ENCODE data around the gene RALGAPB.
"Not testable (repeated sequence)": the region's sequence is repeated elsewhere in the genome, so short reads cannot be mapped to it uniquely, and the experiment has no call there.

The RALGAPB gene

DNA sequence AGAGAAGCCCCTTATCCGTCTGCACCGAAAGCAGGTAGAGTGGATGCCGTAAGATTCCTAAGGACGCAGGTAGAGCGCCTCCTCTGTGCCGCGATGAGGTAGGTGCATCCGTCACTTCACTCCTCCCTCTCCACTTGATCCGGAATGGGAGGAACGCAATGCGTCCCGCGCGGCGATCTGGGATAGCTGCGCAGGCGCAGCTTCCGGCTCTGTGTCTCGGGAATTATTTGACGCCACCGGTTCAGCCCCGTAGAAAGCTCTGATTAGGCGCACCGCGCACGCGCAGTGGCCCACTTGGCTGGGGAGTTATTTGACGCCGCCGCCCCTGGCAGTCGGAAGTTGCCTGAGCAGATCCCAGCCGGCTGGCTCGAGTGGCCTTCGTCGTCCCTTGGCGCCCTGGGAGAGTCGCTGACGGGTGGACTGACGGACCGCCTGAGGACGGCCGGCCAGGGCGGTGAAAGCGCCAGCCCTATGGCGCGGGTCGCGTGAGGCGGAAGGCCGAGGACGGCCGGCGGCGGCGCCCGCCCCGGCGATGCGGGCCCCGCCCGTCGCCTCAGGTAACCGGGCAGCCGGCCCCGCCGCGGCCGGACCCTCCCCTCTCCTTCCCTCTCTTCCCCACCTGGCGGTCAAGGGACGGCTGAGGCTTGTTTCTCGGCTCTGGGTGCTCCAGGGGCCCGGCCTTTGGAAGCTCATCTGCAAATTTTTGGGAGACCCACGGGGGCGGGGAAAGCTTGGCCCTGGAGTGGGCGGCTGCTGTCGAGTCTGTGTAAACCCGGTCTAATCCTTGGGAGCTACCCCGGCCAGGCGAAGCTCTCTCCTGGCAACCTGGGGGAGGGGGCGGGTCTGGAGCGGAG, at the start of gene RALGAPB:
RALGAPB (plus strand) TSS at position 331 of the 854 bp plus-strand sequence. CDS start 15,590 bp downstream, outside the sequence.
- peak; percentile 91 for DNase-seq (ENCODE audit: low spot score)

DNA sequence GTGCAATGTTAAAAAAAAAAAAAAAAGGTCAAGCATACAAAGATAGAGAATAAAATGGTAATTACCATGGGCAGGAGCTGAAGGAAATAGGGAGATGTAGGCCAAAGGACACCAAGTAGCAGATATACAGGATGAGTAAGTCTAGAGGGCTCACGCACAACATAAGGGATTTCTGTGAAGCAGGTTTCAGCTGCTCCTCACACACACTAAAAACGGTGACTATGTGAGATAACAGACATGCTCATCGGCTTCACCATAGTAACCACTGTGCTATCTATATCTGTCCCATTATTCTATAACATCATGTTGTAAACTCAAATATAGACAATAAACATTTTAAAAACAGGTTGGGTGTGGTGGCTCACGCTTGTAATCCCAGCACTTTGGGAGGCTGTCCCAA, 49.1 kb upstream of the RALGAPB start:
- DNase-seq (ENCODE audit: low spot score) = no peak

DNA sequence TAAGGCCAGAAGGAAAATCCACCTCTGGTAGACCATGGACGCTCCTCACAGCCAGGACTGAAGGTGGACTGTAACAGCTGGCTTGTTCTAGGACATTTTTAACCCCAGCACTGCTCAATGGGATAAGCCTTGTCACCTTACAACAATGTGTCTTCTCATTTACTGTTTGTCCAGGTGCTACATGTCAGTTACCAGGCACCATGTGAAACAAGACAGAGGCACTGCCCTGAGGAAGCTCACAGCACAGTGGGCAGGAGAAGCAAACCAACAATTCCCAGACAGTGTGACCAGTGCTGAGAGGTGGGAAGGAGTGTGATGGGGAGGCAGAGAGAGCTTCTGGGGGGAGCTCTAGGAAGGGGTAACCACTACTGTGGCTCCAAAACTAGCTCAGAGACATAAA, 48.2 kb upstream of the RALGAPB start:
- DNase-seq (ENCODE audit: low spot score) = no peak

DNA sequence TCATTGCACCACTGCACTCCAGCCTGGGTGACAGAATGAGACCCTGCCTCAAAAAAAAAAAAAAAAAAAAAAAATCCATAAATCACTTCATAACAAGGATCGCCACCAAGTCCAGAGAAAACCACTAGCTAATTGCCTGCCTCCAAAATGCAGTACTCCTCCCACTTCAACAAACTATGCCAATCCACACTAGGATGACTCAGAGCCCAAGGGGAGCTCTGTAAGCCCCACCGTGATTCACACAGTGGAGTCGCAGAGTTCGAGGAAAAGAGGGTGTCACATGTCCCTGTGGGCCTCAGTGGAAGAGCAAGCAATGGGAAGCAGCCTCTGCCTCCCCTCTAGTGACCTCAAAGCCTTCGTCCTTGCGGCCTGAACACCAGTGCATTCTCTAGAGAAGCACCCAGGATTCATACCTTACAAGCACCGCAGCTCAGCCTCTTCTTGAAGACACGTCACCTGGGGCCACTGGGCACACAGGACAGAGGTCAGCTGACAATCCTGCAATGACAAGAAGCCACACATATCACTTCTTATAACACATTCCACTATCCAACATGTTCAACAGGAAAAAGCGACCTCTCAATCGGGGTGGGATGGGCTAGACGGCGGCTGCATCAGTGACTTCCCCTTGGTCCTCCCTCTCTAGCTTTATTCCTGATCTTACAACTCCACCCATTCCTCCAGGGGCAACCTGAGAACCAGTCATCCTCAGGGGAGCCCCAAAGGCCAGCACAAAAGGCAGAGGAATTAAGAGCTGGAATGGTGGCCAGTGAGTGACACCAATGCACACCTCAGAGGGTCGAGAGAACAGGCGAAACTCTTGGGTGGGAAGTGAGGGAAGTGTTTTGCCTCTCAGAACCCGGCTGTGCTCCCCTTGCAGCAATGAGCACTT, 46.4 kb upstream of the RALGAPB start:
- no peak for DNase-seq (ENCODE audit: low spot score)

DNA sequence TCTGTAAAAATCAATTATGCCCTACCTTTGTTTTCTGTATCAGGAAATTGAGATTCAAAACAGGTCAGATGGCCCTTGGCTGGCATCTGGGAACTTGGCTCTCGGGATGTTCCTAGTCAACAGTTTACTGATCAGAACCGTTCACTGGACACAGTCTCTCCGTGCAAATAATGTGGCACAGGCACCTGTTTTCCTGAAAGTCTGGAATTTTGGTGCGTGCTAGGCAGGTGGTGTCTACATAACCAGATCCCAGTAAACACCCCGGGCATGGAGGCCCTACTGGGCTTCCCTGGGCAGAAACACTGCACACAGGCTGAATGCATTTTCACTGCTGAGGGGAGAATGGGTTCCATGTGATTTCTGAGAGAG, 45.0 kb upstream of the RALGAPB start:
- no peak for DNase-seq (ENCODE audit: low spot score)

DNA sequence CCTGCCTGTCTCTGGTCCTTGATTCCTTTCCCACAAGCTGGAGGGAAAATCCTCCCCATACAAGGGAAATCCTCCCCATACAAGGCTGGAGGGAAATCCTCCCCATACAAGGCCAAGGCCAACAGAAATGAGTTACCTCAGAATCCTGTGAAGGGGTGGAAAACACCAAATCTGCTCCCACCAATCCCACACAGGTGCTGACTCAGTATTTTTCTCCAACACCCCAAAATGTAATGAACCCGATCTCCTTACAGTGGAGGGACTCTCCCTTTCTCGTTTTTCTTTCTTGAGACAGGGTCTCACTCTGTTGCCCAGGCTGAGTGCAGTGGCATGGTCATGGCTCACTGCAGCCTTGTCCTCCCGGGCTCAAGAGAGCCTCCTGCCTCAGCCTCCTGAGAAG, 43.8 kb upstream of the RALGAPB start:
- DNase-seq (ENCODE audit: low spot score) = no peak

DNA sequence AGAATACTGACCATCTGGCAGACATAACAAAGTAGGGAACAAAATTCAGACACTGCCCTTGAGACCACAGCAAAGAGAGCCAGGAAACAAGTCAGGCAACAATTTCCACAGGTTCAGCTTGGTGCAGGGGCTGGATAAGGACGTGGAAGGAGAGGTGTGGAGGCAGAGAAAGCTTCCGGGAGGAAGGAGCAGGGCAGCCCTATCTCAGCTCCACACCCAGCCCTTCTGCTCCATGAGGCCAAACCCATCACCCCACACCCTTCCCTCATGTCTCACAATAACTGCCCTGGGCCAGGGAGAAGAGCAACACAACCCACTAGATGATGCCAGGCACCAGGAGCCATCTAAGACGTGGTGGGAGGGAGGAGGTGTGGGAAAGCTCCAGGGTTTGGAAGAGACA, 43.3 kb upstream of the RALGAPB start:
- no peak for DNase-seq (ENCODE audit: low spot score)

DNA sequence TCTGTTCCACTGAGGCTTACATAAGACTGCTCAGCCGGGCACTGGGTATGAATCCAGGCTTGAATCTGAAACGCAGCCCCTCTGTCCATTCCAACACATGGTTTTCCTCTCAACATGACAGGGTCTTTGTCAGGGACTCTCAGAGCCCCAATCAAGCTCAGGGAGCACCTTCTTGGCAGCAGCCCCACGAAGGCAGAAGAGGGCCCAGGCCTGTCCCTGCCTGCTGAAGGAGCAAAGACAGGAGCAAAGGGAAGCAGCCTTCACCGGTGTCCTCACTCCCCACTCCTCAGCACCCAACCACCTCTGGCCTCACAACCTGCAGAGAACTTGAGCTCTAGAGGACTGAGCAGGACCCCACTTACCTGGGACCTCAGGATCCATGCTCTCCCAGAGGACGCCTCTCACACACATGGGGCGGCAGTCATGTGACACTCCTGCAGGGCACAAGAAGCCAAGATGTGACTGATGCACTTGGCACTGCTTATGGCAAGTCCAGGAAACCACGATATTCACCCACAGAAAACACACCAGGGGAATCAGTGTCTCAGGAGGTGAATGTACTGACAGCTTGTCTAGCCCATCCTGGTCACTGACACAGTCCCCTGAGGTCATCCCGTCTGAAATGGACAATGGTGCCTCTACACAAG, 41.8 kb upstream of the RALGAPB start:
- DNase-seq (ENCODE audit: low spot score) = no peak

DNA sequence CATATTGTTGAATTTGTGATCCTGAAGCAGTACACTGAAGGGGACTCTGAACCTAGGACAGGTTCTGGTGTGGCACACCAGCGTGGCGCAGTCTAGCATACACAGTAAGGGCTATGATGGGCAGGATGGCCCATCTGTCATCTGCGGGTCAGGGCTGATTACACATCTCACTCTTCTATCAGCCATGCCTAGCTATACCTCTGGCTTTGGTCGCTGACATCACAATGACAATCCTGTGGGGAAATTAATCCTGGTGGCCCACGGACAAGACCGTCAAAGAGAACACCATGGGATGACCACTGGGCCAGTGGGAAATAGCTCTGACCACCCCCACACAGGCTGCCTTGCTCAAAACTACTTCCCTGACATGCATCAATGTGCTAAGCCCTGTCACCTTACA, 40.4 kb upstream of the RALGAPB start:
- no peak for DNase-seq (ENCODE audit: low spot score)

DNA sequence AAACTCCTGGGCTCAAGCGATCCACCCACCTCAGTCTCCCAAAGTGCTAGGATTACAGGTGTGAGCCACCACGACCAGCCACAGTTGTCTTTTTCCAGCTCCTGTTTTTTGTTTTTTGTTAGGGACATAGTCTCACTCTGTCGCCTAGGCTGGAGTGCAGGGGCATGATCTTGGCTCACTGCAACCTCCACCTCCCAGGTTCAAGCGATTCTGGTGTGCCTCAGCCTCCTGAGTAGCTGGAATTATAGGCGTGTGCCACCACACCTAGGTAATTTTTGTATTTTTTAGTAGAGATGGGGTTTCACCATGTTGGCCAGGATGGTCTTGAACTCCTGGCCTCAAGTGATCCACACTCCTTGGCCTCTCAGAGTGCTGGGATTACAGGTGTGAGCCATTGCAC, 39.8 kb upstream of the RALGAPB start:
- DNase-seq (ENCODE audit: low spot score) = not testable (repeated sequence)

DNA sequence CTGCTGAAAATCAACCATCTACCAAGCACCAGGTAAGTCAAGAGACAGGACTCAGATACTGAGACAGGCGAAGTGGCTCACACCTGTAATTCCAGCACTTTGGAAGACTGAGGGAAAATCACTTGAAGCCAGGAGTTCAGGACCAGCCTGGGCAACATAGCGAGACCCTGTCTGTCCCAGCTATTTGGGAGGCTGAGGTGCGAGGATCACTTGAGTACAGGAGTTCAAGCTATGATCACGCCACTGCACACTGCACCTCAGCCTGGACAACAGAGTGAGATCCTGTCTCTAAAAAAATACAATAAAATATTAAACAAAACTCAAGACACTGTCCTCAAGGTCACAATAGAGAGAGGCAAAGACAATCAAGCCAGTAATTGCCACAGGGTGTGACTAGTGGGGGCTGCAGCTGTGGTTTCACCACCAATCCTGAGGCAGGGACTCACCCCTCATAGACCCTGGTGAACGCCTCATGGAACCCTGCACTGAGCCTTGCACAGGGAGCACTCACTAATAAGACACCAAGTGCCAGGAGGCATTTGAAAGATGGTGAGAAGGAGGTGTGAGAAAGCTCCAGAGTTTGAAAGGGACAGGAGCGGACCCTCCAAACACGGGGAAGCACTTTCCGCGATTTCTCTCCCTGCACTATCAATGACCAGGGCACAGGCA, 39.2 kb upstream of the RALGAPB start:
- DNase-seq (ENCODE audit: low spot score) = no peak

DNA sequence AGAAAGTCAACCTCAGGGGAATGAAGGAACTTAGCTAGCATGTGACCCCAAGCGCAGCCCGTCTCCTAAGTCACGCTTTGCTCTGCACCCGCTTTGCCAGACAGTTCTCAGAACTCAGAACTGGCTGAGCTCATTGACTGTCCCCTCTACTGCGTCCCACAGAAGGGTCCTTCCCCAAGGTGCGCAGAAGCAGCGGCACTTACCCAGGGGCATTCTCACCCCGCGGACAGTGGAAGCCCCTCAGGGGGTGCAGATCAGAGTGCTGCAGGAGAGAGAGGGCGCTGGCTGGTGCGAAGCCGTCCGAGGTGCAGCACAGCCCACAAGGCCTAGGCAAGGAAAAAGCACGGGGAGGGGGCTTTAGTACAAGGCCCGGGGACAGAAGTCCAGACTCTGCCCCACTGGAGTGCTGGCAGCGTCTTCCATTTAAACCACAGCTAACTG, 38.3 kb upstream of the RALGAPB start:
- no peak for DNase-seq (ENCODE audit: low spot score)

DNA sequence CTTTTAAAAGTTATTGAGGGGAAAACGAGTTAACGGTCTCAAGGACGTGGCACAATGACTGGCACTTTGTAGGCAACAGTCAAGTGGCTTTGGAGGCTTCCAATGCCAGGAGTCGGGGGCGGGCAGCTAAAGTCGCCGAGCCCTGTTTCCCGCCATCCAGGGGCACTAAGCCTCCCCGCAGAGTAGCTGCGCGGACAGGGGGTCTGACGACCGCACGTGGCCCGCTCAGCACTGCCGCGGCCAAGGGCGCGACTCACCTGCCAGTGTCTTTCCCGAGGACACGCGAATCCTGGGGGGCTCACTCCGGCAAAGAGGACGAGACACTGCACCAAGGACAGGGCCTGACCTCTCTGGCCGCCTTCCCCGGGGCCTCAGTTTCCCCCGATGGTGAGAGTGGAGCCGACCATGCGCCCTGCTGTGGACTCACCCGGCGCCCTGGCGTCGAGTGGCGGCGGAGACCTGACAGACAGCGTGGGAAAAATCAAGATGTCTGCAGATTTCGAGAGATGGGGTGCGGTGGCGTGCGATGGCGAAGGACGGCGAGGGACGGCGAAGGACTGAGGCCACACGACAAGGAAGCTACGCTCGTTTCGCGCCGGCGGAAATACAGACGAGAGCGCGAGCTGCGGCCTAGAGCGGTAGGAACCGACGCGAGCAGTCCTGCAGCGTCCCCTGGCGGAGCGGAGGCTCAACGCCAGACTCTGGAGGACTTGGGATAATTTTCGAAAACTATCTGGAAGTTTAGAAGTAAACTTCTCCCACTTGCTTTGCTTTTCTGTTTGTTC, 37.7 kb upstream of the RALGAPB start, which contains the start of gene SNHG17:
SNHG17 (minus strand) TSS at position 559 of the 785 bp plus-strand sequence.
- peak; percentile 56 for DNase-seq (ENCODE audit: low spot score)

DNA sequence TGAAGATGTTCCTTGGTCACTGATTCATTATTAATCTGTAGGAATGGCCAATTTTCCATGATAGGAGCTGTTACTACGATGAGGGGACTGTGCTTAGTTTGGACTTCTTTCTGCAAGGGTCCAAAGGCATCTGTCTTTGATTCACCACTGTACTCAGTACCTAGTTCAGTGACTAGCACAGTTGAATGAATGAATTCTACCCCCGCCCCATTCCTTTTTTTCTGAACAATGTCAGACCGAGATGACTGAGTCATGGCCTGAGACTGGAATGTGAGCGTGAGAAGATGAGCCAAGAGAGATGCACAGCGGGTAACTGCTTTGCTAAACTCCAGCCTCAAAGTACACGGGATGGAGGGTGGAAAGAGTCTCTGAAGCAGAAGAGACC, 37.1 kb upstream of the RALGAPB start:
- no peak for DNase-seq (ENCODE audit: low spot score)

DNA sequence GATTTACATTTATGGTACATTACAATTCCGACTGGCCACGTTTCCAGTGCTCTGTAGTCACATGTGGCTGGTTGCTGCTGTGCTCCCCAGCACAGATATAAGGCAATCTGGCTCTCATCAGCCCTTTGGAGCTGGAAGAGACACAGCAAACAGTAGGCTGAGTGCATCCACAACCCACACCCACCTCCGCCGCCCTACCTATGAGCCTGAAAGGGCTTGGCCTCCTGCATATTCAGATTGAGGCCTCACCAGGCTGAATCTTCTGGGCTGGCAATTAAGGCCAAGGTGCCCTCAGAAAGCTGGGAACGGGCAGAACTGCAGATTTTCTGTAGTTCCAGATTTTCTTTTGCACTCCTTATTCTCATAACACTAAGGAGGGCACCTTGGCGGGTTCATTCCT, 34.8 kb upstream of the RALGAPB start:
- DNase-seq (ENCODE audit: low spot score) = no peak

DNA sequence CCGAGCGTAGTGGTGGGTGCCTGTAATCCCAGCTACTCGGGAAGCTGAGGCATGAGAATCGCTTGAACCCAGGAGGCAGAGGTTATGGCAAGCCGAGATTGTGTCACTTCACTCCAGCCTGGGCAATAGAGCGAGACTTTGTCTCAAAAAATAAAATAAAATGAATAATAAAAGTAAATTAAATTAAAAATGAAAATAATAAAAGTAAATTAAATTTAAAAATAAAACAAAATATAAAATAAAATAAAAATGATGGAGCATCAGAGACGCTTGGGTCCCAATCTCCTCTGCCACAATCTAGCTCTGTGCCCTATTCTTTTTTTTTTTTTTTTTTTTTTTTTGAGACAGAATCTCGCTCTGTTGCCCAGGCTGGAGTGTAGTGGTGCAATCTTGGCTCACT, 31.5 kb upstream of the RALGAPB start:
- not testable (repeated sequence) for DNase-seq (ENCODE audit: low spot score)

DNA sequence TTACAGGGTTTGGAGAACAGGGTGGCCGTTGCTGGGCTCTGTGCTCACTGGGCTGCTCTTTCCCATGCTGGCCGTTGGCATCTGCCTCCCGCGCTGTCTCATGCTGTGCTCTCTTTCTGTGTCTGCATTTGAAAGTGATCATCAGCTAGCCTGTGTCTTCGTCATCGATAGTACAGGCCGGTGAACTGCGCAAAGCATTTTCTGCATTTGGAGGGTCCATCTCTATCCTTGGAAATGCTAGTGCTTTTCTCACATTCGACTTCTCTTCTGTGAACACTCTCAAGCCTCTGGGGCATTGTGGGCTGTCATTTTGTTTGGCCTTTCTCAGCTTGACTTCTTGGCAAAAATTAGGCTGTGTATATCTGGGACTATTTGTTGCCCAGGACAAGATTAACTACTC, 30.7 kb upstream of the RALGAPB start:
- DNase-seq (ENCODE audit: low spot score) = no peak

DNA sequence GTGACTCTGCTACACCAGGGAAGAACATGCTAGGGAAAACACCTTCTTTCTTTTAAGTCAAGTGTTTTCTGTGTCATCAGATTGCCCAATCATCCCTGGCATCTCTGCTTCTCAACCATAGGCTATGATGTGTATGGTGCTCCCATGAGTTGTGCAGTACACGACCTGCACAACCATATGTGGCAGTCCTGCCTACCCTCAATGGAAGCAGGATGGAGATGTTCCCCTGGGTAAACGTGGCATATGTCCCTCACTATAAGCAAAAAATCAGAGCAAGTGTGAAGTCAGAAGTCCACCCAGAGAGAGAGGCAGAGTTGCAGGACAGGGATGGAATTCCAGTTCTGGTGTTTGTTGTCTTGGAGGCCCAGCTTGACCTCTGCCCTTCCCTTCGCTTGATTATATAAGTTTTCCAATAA, 27.3 kb upstream of the RALGAPB start:
- DNase-seq (ENCODE audit: low spot score) = no peak

DNA sequence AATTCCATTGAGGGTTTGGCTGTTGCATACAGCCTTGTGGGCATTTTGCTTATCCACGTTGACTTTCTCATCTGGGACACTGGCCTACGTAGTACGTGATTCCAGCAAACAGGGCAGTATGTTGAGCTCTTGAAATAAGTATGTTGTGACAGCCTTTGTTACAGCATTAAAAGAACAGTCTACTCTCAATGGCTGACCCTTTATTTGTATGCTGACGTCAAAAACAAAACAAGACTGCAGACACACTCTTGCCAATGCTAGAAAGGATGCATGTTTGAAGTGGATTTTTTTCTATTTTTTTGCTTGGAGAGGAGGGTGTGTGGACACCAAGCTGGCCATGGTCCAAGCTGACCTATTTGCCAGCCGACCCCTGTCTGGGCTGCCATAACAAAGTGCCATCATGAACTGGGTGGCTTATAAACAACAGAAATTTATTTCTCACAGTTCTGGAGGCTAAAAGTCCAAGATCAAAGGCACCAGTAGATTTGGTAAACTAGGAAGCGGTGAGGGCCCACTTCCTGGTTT, 26.7 kb upstream of the RALGAPB start:
- DNase-seq (ENCODE audit: low spot score) = no peak

DNA sequence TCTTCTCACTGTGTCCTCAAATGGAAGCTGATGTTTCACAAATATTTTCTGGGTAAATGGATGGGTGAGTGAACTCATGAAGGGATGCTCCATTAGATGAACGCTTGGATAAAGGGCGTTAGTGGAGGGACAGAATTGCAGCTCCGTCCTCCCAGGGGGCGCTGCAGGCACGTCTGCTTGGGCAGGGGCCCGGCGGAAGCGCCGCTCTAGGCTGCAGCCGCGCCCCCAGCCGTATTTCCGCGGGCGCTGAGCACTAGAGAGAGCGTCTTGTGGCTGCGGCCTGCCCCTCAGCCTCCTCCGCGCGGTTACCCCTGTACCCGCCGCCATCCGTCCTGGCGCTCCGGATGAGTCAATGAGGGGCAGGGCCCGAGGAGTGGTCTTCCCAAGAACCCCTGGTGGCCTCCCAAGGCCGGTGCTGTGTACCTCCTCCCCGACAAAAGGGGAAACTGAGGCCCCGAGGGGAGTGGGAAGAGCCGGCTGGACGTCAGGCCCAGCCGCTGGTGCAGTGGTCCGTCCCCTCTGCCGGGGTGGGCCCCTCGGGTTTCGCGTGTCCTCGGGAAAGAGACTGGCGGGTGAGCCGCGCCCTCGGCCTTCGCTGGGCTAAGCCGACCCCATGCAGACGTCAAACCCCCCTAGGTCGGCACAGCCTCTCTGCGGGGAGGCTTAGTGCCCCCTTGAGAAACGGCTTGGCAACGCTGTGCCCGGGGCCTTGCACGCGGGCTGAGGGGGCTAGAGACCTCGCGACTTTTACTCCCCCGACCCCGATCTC, 26.0 kb upstream of the RALGAPB start:
- DNase-seq (ENCODE audit: low spot score) = peak; percentile 74

Measured in HuH-7.5 (cell line).